Left ventricle myocardium inferior (tissue), 1 donor: ENCODE measurements around the gene SUFU. TPM values are rescaled to one million over a fixed set of nuclear protein-coding genes. Genes with fewer than 3 reads are reported as not detected.

ENCODE experiments used
- DNase-seq: peaks from one replicate; pipeline ENCODE4 v3.0.0-alpha.2; 2020
- H3K27ac ChIP-seq: fragments of 200-600 bp; replicated peaks from 2 replicates; pipeline ENCODE4 v1.8.0; 2021
- H3K27me3 ChIP-seq: fragments of 200-600 bp; 2 replicates; pipeline ENCODE4 v1.8.0; 2021; ENCODE audit warnings: low read depth
- H3K36me3 ChIP-seq: fragments of 200-600 bp; 2 replicates; pipeline ENCODE4 v1.8.0; 2021
- H3K4me1 ChIP-seq: fragments of 200-600 bp; 2 replicates; pipeline ENCODE4 v1.8.0; 2021
- H3K4me3 ChIP-seq: fragments of 200-600 bp; 2 replicates; pipeline ENCODE4 v1.8.0; 2021; ENCODE audit warnings: mild to moderate bottlenecking, moderate library complexity
- H3K9me3 ChIP-seq: fragments of 200-600 bp; replicated peaks from 2 replicates; pipeline ENCODE4 v1.8.0; 2021
- CTCF ChIP-seq: fragments of 200-600 bp; IDR thresholded peaks from 2 replicates; pipeline ENCODE4 v1.8.0; 2021; ENCODE audit warnings: antibody characterized with exemption, mild to moderate bottlenecking, borderline replicate concordance
- intact Hi-C: fragments of 100-400 bp; cut with micrococcal nuclease; formaldehyde crosslinking; loops from one replicate; pipeline ENCODE4 v1.11.0; 2022
- total RNA-seq: library from RNA; stranded (reverse); fragmentation: NEBNext Ultra II Directional; extraction: Animal tissue kit (Norgen Biotek cat#: 25700); gene quantifications from one replicate; pipeline ENCODE4 v1.2.1, GENCODE V29; 2021
- donor health status: DM: no; HTN: yes; CAD: no; lungs with severe emphysema.

The SUFU gene
- total RNA-seq, 1 donor from 2014 or later: 7.9 TPM

DNA sequence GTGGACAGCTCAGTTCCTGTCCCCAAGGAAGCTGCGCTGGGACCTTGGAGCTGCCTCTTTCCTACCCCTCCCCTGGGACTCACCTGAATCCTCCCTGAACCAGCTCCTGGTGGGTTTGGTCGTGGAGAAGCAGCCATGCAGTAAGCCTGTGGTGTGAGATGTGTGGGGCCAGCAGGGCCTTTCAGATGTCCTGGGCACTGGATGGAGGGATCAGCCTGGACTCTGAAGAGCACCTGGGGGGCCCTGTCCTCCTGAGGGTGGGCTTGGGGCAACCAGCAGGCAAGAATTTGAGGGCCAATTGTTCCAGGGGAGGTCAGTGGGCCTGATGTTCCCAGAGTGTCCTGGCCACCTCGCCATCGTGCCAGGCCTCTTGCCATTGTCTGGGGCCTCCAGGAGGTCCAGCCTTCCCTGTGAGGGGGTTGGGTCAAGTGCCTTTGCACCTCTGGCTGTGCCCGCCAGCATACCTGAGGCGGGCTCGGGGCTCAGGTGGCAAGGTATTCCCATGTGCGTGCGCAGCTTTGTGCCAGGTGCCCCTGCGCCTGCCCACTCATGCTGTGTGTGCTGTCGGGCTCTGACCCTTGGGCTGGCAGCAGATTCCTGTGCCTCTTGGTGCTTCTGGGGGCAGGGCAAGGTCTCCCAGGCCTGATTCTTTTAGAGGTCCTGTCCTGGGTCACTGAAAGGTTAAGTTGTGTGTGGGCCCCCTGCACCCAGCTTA, 147.8 kb downstream of the SUFU start:
- no peaks in the 10 kb centered on the region for H3K27me3 ChIP-seq
- intact Hi-C loops: no loop called here
- H3K4me1 ChIP-seq: peaks cover 93% of the 10 kb centered on the region
- H3K9me3 ChIP-seq: no peaks in the 10 kb centered on the region
- no peak for TF ChIP-seq CTCF
- H3K27ac ChIP-seq: peak overlapping the region; percentile 99
- peaks cover 39% of the 10 kb centered on the region for H3K36me3 ChIP-seq
- no peak for DNase-seq
- no peak overlapping the region for H3K4me3 ChIP-seq

- peaks cover 46% of the 10 kb centered on the region for H3K36me3 ChIP-seq
- intact Hi-C loops: no loop called here
- H3K4me1 ChIP-seq: peaks cover 93% of the 10 kb centered on the region
- no peak for DNase-seq
- H3K4me3 ChIP-seq: no peak overlapping the region
- H3K9me3 ChIP-seq: no peaks in the 10 kb centered on the region
- H3K27me3 ChIP-seq: no peaks in the 10 kb centered on the region
- no peak for TF ChIP-seq CTCF
- peak overlapping the region; percentile 99 for H3K27ac ChIP-seq
Observed at GRCh38 chr10:102652170-102652916, 148.6 kb downstream of the SUFU start.

DNA sequence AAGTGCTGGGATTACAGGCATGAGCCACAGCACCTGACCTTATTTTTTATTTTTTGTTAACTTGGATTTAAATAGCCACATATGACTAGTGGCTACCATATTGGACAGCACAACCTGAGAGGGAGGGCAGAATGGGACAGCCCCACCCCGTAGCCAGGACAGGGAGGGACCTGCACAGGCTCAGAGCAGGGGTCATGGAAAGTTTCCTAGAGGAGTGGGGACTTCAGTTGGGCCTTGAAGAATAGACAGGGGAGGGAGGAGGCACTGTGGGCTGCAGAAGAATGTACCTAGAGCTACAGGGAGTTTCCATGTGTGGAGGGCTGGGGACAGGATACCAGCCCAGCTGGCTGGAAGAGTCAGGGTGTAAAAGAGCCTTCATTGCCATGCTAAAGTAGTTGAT, 149.3 kb downstream of the SUFU start:
- Histone ChIP-seq H3K27ac (peak overlapping the region; percentile 39), H3K4me1 (peaks cover 93% of the 10 kb centered on the region), H3K27me3 (no peaks in the 10 kb centered on the region), H3K4me3 (no peak overlapping the region), H3K36me3 (peaks cover 53% of the 10 kb centered on the region), H3K9me3 (no peaks in the 10 kb centered on the region)
- intact Hi-C loops: no loop called here
- TF ChIP-seq CTCF: no peak
- DNase-seq: no peak

GRCh38 chr10:102654566-102654965, 150.8 kb downstream of the SUFU start:
- Histone ChIP-seq H3K4me3 (no peak overlapping the region), H3K36me3 (peaks cover 58% of the 10 kb centered on the region), H3K9me3 (no peaks in the 10 kb centered on the region), H3K27ac (peak overlapping the region; percentile 23), H3K4me1 (peaks cover 86% of the 10 kb centered on the region), H3K27me3 (no peaks in the 10 kb centered on the region)
- intact Hi-C loops: no loop called here
- no peak for TF ChIP-seq CTCF
- DNase-seq: no peak

- H3K27ac ChIP-seq: peak overlapping the region; percentile 17
- H3K36me3 ChIP-seq: peaks cover 58% of the 10 kb centered on the region
- H3K4me1 ChIP-seq: peaks cover 84% of the 10 kb centered on the region
- intact Hi-C loops: no loop called here
- TF ChIP-seq CTCF: no peak
- DNase-seq: no peak
- no peaks in the 10 kb centered on the region for H3K27me3 ChIP-seq
- no peaks in the 10 kb centered on the region for H3K9me3 ChIP-seq
- no peak overlapping the region for H3K4me3 ChIP-seq
Observed at GRCh38 chr10:102654969-102655368, 151.2 kb downstream of the SUFU start.
